ENCODE data around the gene BRSK1. TPM values are rescaled to one million over a fixed set of nuclear protein-coding genes. Genes with fewer than 3 reads are reported as not detected.

The BRSK1 gene
- total RNA-seq, 4 donors from 2014 or later = 0.73 to 1.1 TPM; not detected in 2

DNA sequence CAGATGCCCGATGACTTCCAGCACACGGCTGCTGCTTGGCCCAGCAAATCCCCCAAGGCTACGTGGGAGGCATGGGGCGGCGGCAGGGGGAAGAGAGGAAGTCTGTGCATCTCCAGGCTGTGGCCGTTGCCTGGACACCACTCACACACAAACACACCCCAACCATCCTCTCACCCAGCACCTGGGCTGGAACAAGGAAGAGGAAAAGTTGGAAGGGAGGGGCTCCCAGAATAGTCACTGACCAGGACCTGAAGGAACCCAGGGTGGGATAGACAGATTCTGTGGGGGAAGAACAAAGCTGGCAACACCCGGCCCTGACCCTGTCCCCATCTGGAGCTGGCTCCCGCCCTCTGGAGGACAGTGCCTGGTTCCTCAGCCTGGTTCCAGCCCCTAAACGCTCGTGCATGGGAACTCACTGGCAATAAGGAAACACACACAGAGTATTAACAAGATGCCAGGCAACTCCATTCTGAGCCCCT is 36.1 kb upstream of the BRSK1 start:
- H3K27me3 ChIP-seq = no peaks in the 10 kb centered on the region
- no peak overlapping the region for H3K4me3 ChIP-seq
- intact Hi-C loops (cut with DNase I) = no loop called here

DNA sequence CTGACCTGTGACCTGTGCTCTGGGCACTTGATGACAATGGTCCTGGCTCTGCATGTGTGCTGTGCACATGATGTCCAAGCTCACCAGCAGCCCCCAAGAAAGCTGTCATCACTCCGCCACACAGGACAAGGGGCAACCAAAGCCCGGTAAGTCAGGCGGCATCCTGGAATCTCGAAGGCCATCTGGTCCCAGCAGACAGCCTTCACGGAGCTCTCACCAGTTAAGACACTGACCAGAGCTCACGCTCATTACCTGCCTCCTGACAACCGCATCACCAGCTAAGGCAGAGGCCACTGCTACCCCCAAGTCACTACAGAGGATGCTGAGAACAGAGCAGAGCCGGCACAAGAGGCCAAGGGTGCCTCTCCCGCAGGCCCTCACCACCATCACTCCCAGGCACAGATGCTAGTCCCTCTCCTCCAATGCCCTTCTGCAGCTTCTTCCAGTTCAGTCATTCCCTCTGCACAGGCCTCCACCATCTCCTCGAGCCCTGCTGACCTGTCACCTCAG is 35.6 kb upstream of the BRSK1 start:
- Histone ChIP-seq H3K4me1 (peaks cover 34 to 63% (median 39%) of the 10 kb centered on the region in 3 donors), H3K4me3 (no peak overlapping the region), H3K27me3 (no peaks in the 10 kb centered on the region), H3K27ac (peak overlapping the region in 1 of 4 donors; percentile 29), H3K9me3 (no peaks in the 10 kb centered on the region), H3K36me3 (peaks cover 30 to 58% (median 35%) of the 10 kb centered on the region in 3 donors)
- WGBS, 2 donors = 63 to 75% methylated on average over 2 to 8 of the region's 10 CpGs
- no peak for DNase-seq
- TF ChIP-seq POLR2A (IDR thresholded peaks at IDR 0.05) = no peak
- TF ChIP-seq, protein P1, sequence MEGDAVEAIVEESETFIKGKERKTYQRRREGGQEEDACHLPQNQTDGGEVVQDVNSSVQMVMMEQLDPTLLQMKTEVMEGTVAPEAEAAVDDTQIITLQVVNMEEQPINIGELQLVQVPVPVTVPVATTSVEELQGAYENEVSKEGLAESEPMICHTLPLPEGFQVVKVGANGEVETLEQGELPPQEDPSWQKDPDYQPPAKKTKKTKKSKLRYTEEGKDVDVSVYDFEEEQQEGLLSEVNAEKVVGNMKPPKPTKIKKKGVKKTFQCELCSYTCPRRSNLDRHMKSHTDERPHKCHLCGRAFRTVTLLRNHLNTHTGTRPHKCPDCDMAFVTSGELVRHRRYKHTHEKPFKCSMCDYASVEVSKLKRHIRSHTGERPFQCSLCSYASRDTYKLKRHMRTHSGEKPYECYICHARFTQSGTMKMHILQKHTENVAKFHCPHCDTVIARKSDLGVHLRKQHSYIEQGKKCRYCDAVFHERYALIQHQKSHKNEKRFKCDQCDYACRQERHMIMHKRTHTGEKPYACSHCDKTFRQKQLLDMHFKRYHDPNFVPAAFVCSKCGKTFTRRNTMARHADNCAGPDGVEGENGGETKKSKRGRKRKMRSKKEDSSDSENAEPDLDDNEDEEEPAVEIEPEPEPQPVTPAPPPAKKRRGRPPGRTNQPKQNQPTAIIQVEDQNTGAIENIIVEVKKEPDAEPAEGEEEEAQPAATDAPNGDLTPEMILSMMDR (IDR thresholded peaks at IDR 0.05) = no peak
- intact Hi-C loops (cut with DNase I) = no loop called here

More for the DNA sequence above, 36.1 kb upstream of the BRSK1 start:
- WGBS, 2 donors = 13 to 31% methylated on average over 3 to 5 of the region's 10 CpGs
- TF ChIP-seq, protein P1 (IDR thresholded peaks at IDR 0.05) = no peak
- TF ChIP-seq POLR2A (IDR thresholded peaks at IDR 0.05) = no peak
- Histone ChIP-seq H3K36me3 (peaks cover 30 to 63% (median 35%) of the 10 kb centered on the region in 3 donors), H3K27ac (peak overlapping the region in 1 of 4 donors; percentile 29), H3K4me1 (peaks cover 29 to 57% (median 34%) of the 10 kb centered on the region in 3 donors), H3K9me3 (no peaks in the 10 kb centered on the region)
- no peak for DNase-seq

DNA sequence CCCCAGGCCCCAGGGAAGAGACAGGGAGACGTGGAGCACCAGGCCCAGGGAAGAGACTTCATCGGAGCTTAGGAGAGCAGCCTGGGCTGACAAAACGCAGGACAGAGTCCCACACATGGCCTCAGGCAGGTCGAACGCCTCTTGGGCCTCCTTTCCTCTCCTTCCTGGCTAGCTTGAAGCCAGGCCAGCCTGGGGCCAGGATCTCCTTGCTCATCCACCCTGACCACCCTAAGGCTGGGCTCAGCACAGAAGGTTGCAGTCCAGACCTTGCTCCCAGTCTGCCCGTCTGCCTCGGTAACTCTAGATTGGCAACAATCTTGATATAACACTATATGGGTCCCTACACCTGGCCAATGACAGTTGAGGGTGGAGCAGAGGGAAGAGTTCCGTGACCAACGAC is 35.1 kb upstream of the BRSK1 start:
- TF ChIP-seq POLR2A (IDR thresholded peaks at IDR 0.05) = no peak
- TF ChIP-seq, protein P1 (IDR thresholded peaks at IDR 0.05) = no peak
- H3K9me3 ChIP-seq = no peaks in the 10 kb centered on the region
- WGBS, 2 donors = 80 to 88% methylated on average over 3 to 6 of the region's 9 CpGs
- DNase-seq = no peak
- H3K36me3 ChIP-seq = peaks cover 30 to 53% (median 31%) of the 10 kb centered on the region in 3 donors
- intact Hi-C loops (cut with DNase I) = no loop called here
- no peaks in the 10 kb centered on the region for H3K27me3 ChIP-seq
- no peak overlapping the region for H3K4me3 ChIP-seq
- no peak overlapping the region for H3K27ac ChIP-seq
- H3K4me1 ChIP-seq = peaks cover 39 to 68% (median 44%) of the 10 kb centered on the region in 3 donors

DNA sequence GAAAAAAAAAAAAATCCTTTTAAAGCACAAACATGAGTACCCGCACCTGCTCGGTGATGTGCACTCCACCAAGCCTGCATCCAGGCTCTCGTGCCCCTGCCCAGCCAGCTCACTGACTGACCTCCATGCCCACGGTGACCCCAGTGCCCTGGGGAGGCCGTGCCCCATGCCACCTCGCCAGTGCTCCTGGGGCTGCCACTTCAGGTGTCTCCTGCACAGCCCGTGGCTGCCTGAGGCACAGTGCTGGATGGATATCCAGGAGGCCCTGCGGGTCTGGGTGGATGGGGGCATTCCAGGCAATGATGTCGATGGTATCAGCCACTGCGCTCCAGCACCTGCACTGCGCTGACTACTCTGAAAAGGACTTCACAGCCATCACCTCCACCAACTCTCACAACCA is 34.0 kb upstream of the BRSK1 start:
- H3K4me1 ChIP-seq = peaks cover 47 to 79% (median 48%) of the 10 kb centered on the region in 3 donors

More for the DNA sequence above, 34.0 kb upstream of the BRSK1 start:
- TF ChIP-seq POLR2A (IDR thresholded peaks at IDR 0.05) = no peak
- TF ChIP-seq, protein P1 (IDR thresholded peaks at IDR 0.05) = no peak
- H3K4me3 ChIP-seq = no peak overlapping the region
- intact Hi-C loops (cut with DNase I) = no loop called here
- H3K36me3 ChIP-seq = peaks cover 21 to 42% (median 21%) of the 10 kb centered on the region in 3 donors
- H3K27me3 ChIP-seq = no peaks in the 10 kb centered on the region
- peak overlapping the region in 2 of 4 donors; percentile 15 to 54 for H3K27ac ChIP-seq
- no peaks in the 10 kb centered on the region for H3K9me3 ChIP-seq
- DNase-seq = no peak
- WGBS, 2 donors = 94% methylated on average over 7 to 8 of the region's 11 CpGs
